ENCODE measurements around the gene TMEM54. TPM values are rescaled to one million over a fixed set of nuclear protein-coding genes. Genes with fewer than 3 reads are reported as not detected.

Gene TMEM54
- total and polyA plus RNA-seq, 10 of the 15 experiments (the other 5 are each of a cell fraction or from before 2014, with no cell fraction given) = 0.07 to 0.94 (median 0.56) TPM; not detected in 1

GRCh38 chr1:32881871-32882850 lies 19.0 kb downstream of the TMEM54 start (continued):
- TF ChIP-seq ZNF592 (IDR thresholded peaks at IDR 0.05) = no peak
- no peak for TF ChIP-seq YY1 (IDR thresholded peaks at IDR 0.05; ENCODE audit: low read depth, low read length)
- TF ChIP-seq STAT1 (conservative IDR thresholded peaks at IDR 0.05) = no peak
- no peak for TF ChIP-seq ZBED1 (IDR thresholded peaks at IDR 0.05; ENCODE audit: borderline replicate concordance)
- TF ChIP-seq MTA3 (IDR thresholded peaks at IDR 0.05; ENCODE audit: borderline replicate concordance, low read length) = no peak
- no peak for TF ChIP-seq ATF3 (IDR thresholded peaks at IDR 0.05; ENCODE audit: borderline replicate concordance, extremely low read depth, low read depth, low read length)
- no peak for TF ChIP-seq ZNF274 (IDR thresholded peaks at IDR 0.05; ENCODE audit: insufficient read depth, insufficient read length)
- TF ChIP-seq USF1 (IDR thresholded peaks at IDR 0.05; ENCODE audit: borderline replicate concordance, extremely low read length, insufficient read depth, low read depth, low read length) = no peak

Data from GM12878 (cell line).